ENCODE results near the gene SOX10. TPM values are rescaled to one million over a fixed set of nuclear protein-coding genes. Genes with fewer than 3 reads are reported as not detected.
"Not testable (repeated sequence)": the region's sequence is repeated elsewhere in the genome, so short reads cannot be mapped to it uniquely, and the experiment has no call there.

The SOX10 gene
- total and polyA plus RNA-seq, 12 donors, result 0.11 to 3.8 (median 1.1) TPM

DNA sequence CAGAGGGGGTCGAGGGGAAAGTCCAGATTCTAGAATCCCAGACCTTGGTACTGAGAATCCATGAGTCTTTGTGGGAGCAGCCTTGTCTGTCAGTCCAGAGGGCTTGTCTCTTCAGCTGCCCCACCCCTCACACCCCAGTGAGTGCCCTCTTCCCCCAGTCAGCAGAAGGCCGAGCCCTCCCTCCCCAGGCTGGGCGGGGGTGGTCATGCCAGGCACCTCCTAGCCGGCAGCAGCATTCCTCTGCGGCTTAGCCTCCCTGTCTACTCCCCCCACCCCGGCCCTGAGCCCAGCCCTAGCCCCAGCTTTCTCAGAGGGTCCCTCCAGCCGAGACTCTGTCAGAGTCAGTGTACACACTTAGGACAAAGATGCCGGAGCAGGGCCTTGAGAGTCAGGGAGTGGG, 4.6 kb downstream of the SOX10 start:
- Histone ChIP-seq H3K27me3 (no peaks in the 10 kb centered on the region), H3K4me1 (peaks cover 0 to 10% (median 0%) of the 10 kb centered on the region in 9 donors), H3K36me3 (peaks cover 0 to 12% (median 0%) of the 10 kb centered on the region in 9 donors), H3K27ac (no peak overlapping the region), H3K9me3 (no peaks in the 10 kb centered on the region), H3K4me3 (no peak overlapping the region)
- intact Hi-C loops (cut with DNase I), result no loop called here
- WGBS, 2 donors, result 79 to 83% methylated on average over 7 to 8 of the region's 8 CpGs
- DNase-seq, result no peak
- TF ChIP-seq, protein P1, sequence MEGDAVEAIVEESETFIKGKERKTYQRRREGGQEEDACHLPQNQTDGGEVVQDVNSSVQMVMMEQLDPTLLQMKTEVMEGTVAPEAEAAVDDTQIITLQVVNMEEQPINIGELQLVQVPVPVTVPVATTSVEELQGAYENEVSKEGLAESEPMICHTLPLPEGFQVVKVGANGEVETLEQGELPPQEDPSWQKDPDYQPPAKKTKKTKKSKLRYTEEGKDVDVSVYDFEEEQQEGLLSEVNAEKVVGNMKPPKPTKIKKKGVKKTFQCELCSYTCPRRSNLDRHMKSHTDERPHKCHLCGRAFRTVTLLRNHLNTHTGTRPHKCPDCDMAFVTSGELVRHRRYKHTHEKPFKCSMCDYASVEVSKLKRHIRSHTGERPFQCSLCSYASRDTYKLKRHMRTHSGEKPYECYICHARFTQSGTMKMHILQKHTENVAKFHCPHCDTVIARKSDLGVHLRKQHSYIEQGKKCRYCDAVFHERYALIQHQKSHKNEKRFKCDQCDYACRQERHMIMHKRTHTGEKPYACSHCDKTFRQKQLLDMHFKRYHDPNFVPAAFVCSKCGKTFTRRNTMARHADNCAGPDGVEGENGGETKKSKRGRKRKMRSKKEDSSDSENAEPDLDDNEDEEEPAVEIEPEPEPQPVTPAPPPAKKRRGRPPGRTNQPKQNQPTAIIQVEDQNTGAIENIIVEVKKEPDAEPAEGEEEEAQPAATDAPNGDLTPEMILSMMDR (IDR thresholded peaks at IDR 0.05), result no peak
- ATAC-seq, result no peak

GRCh38 chr22:37976547-37976946, 7.8 kb downstream of the SOX10 start:
- intact Hi-C loops (cut with DNase I), result no loop called here
- Histone ChIP-seq H3K4me3 (no peak overlapping the region), H3K27ac (no peak overlapping the region), H3K27me3 (no peaks in the 10 kb centered on the region), H3K9me3 (no peaks in the 10 kb centered on the region), H3K4me1 (peaks cover 0 to 10% (median 0%) of the 10 kb centered on the region in 9 donors), H3K36me3 (peaks cover 0 to 26% (median 0%) of the 10 kb centered on the region in 9 donors)
- 86 to 93% methylated on average over 4 of the region's 4 CpGs for WGBS, 2 donors
- ATAC-seq, result no peak
- TF ChIP-seq, protein P1 (IDR thresholded peaks at IDR 0.05), result no peak
- no peak for DNase-seq

DNA sequence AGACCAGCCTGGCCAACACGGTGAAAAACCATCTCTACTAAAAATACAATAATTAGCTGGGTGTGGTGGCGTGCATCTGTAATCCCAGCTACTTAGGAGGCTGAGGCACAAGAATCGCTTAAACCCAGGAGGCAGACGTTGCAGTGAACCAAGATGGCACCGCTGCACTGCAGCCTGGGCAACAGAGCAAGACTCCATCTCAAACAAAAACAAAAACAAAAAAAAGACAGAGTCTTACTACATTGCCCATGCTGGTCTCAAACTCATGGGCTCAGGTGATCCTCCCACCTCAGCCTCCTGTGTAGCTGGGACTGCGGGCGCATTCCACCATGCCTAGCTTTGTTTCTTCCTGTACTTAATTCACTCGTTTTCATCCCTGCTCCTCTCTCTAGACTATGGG, 8.3 kb downstream of the SOX10 start:
- ATAC-seq; H3K9me3 ChIP-seq; intact Hi-C loops (cut with DNase I); H3K4me3 ChIP-seq; H3K27ac ChIP-seq; H3K4me1 ChIP-seq; DNase-seq; H3K27me3 ChIP-seq: not testable (repeated sequence)
- 88 to 91% methylated on average over 8 of the region's 8 CpGs for WGBS, 2 donors
- peaks cover 0 to 28% (median 0%) of the 10 kb centered on the region in 9 donors for H3K36me3 ChIP-seq

GRCh38 chr22:37975153-37975552, 9.2 kb downstream of the SOX10 start:
- Histone ChIP-seq H3K27me3 (no peaks in the 10 kb centered on the region), H3K36me3 (peaks cover 0 to 34% (median 0%) of the 10 kb centered on the region in 9 donors), H3K9me3 (no peaks in the 10 kb centered on the region), H3K4me3 (no peak overlapping the region), H3K27ac (no peak overlapping the region), H3K4me1 (no peaks in the 10 kb centered on the region)
- intact Hi-C loops (cut with DNase I), result no loop called here
- TF ChIP-seq, protein P1 (IDR thresholded peaks at IDR 0.05), result no peak
- DNase-seq, result no peak
- ATAC-seq, result no peak
- WGBS, 2 donors, result 82 to 83% methylated on average over 2 of the region's 2 CpGs

DNA sequence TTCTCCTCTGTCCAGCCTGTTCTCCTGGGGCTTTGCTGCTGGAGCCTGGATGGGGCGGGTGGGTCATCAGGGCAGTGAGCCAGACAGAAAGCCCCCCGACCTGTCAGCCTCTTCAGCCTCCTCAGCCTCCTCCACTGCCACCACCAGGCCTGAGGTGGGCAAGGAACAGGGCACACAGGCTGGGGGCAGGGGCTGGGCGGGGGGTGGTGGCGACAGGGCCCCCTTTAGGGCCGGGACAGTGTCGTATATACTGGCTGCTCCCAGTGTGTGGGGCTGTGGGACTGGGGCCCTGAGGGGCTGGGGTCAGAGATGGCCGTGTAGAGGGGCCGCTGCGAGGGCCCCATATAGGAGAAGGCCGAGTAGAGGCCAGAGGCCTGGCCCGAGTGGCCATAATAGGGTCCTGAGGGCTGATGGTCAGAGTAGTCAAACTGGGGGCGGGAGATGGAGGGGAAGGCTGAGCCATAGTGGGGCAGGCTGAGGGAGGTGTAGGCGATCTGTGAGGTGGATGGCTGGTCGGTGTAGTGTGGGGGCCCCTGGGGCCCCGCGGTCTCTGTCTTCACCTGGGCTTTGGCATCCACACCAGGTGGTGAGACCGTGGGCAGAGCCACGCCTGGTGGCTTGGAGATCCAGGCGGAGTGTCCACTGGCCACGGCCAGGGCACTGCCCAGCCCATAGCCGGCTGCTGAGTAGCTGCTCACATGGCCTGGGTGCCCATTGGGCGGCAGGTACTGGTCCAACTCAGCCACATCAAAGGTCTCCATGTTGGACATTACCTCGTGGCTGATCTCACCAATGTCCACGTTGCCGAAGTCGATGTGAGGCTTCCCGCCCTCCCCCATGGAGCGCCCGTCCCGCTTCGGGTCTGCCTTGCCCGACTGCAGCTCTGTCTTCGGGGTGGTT, 10.8 kb downstream of the SOX10 start:
- no peaks in the 10 kb centered on the region for H3K27me3 ChIP-seq
- DNase-seq, result no peak
- 94 to 95% methylated on average over 33 of the region's 33 CpGs for WGBS, 2 donors
- H3K4me1 ChIP-seq, result no peaks in the 10 kb centered on the region
- peaks cover 0 to 47% (median 0%) of the 10 kb centered on the region in 9 donors for H3K36me3 ChIP-seq
- intact Hi-C loops (cut with DNase I), result no loop called here
- TF ChIP-seq, protein P1 (IDR thresholded peaks at IDR 0.05), result no peak
- H3K27ac ChIP-seq, result no peak overlapping the region
- no peaks in the 10 kb centered on the region for H3K9me3 ChIP-seq
- ATAC-seq, result peak in 4 of 8 donors; percentile 12 to 46 (median 16)
- no peak overlapping the region for H3K4me3 ChIP-seq
